ENCODE measurements around the gene RESF1.
A peak's percentile ranks its signal among the peaks of the same experiment; 100 is the strongest.

The RESF1 gene

DNA sequence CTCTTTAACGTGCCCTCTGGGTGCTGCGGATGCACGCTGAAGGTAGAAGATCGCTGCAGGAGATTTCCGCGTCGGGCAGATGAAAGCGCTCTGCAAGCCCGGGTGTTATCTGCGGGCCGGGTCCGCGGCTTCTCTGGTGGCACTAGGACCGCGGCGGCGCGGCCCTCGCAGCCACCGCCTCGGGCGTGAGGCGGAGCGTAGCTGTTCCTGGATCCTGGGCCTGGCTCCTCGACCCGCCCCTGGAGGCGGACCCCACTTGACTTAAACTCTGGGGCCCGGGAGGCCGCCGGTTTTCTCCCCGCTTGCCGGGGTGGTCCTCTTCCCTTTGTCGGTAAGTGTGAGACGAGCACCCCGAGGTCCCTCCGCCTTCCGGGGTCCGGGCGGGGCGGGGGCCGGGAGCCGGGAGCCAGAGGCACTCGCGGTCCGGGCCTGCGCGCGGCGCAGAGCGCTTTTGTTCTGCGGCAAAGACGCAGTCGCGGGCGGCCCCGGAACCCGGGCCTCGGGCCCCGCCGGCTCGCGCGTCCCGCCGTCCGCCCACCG, at the start of gene RESF1:
Gene RESF1 (plus strand): TSS at position 255 of the 540 bp plus-strand sequence. CDS start 21,541 bp downstream, outside the sequence.
- H3K4me3 ChIP-seq (replicated peaks; ENCODE audit: low read depth, low read length) = peak within 1 kb of the TSS; percentile 68
- TF ChIP-seq CTCF (IDR thresholded peaks at IDR 0.05; ENCODE audit: low read length, missing control alignments) = no peak
- peak; percentile 85 for DNase-seq (ENCODE audit: low read depth)

GRCh38 chr12:31914927-31915326, 44.3 kb upstream of the RESF1 start:
- no peak for TF ChIP-seq CTCF (IDR thresholded peaks at IDR 0.05; ENCODE audit: low read length, missing control alignments)
- no peak overlapping the region for H3K4me3 ChIP-seq (replicated peaks; ENCODE audit: low read depth, low read length)

GRCh38 chr12:31915446-31915845, 43.8 kb upstream of the RESF1 start:
- TF ChIP-seq CTCF (IDR thresholded peaks at IDR 0.05; ENCODE audit: low read length, missing control alignments) = no peak
- DNase-seq (ENCODE audit: low read depth) = no peak
- H3K4me3 ChIP-seq (replicated peaks; ENCODE audit: low read depth, low read length) = no peak overlapping the region

More at GRCh38 chr12:31914927-31915326, 44.3 kb upstream of the RESF1 start:
- no peak for DNase-seq (ENCODE audit: low read depth)

- no peak for TF ChIP-seq CTCF (IDR thresholded peaks at IDR 0.05; ENCODE audit: low read length, missing control alignments)
Measured at GRCh38 chr12:31922341-31923062, 36.7 kb upstream of the RESF1 start.

DNA sequence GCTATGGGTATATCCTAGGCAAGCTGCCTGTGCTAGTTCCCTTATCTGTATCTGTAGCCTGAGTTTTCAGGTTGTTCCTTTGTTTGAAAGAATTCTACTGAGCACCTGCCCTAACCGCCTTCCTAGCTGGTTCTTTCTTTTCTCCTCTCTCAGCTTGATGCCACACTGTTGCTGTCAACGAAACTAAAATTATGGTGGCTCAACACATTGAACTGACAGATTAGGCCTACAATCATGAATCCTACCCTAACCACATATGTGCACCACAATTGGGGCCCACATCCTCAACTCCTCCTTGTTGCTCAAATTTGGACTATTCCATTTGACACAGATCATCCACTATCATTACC, 36.2 kb upstream of the RESF1 start:
- TF ChIP-seq CTCF (IDR thresholded peaks at IDR 0.05; ENCODE audit: low read length, missing control alignments) = no peak
- H3K4me3 ChIP-seq (replicated peaks; ENCODE audit: low read depth, low read length) = no peak overlapping the region
- DNase-seq (ENCODE audit: low read depth) = no peak

More at GRCh38 chr12:31922341-31923062, 36.7 kb upstream of the RESF1 start:
- no peak overlapping the region for H3K4me3 ChIP-seq (replicated peaks; ENCODE audit: low read depth, low read length)
- DNase-seq (ENCODE audit: low read depth) = peak; percentile 51

DNA sequence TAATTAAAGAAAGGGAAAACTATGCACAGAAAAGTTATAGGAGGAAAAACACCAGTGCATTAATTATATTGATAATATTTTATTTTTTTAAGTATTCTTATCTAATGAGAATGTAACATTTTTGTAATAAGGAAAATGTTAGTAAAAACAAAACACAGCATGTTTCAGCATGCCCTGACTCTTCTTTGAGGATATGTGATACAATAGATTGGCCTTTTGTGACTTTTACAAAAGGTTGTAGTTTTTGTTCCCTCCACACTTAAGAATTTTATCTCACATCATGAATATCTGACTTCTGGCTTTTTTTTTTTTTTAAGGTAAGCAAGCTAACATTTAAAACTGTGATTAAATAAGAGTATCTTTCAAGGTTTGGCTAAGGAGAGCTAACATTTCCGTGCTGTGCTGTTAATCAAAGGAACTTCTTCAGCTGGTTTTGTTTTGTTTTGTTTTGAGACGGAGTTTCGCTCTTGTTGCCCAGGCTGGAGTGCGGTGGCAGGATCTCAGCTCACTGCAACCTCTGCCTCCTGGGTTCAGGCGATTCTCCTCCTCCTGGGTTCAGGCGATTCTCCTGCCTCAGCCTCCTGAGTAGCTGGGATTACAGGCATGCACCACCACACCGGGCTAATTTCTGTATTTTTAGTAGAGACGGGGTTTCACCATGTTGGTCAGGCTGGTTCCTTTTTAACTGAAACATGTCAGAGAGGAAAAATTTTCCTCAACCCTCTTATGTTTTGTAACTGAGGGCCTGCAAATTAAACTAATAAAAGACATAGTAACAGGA, 30.8 kb upstream of the RESF1 start:
- DNase-seq (ENCODE audit: low read depth) = no peak
- no peak for TF ChIP-seq CTCF (IDR thresholded peaks at IDR 0.05; ENCODE audit: low read length, missing control alignments)
- H3K4me3 ChIP-seq (replicated peaks; ENCODE audit: low read depth, low read length) = no peak overlapping the region
